Activated naive CD8-positive, alpha-beta T cell (primary cell): ENCODE results near the gene VRK2.
"Not testable (repeated sequence)": the region's sequence is repeated elsewhere in the genome, so short reads cannot be mapped to it uniquely, and the experiment has no call there.

Source experiments
- H3K27ac Mint-ChIP-seq: one replicate; pipeline ENCODE4 v1.8.0; 2021; ENCODE audit warnings: mixed read lengths
- H3K27me3 Mint-ChIP-seq: one replicate; pipeline ENCODE4 v1.8.0; 2021; ENCODE audit warnings: mixed read lengths
- H3K36me3 Mint-ChIP-seq: one replicate; pipeline ENCODE4 v1.8.0; 2021; ENCODE audit warnings: mixed read lengths
- H3K4me1 Mint-ChIP-seq: one replicate; pipeline ENCODE4 v1.8.0; 2021; ENCODE audit warnings: low read depth, mixed read lengths
- H3K4me3 Mint-ChIP-seq: one replicate; pipeline ENCODE4 v1.8.0; 2021; ENCODE audit warnings: mild to moderate bottlenecking, mixed read lengths
- H3K9me3 Mint-ChIP-seq: one replicate; pipeline ENCODE4 v1.8.0; 2021; ENCODE audit warnings: low read depth, mixed read lengths

Gene VRK2

GRCh38 chr2:58110765-58111164, 64.2 kb downstream of the VRK2 start:
- Mint-ChIP-seq H3K27me3 (no peaks in the 10 kb centered on the region), H3K27ac (no peak overlapping the region), H3K4me1 (peaks cover 8% of the 10 kb centered on the region), H3K4me3 (no peak overlapping the region), H3K36me3 (peaks cover 18% of the 10 kb centered on the region), H3K9me3 (no peaks in the 10 kb centered on the region)

- not testable (repeated sequence) for H3K27me3 Mint-ChIP-seq, H3K9me3 Mint-ChIP-seq, H3K27ac Mint-ChIP-seq, H3K4me3 Mint-ChIP-seq, H3K4me1 Mint-ChIP-seq
- H3K36me3 Mint-ChIP-seq: peaks cover 22% of the 10 kb centered on the region
These were observed 67.0 kb downstream of the VRK2 start for GRCh38 chr2:58113563-58113962.

GRCh38 chr2:58120626-58121229, 74.1 kb downstream of the VRK2 start:
- H3K27ac Mint-ChIP-seq: no peak overlapping the region
- no peaks in the 10 kb centered on the region for H3K27me3 Mint-ChIP-seq
- peaks cover 32% of the 10 kb centered on the region for H3K36me3 Mint-ChIP-seq
- H3K4me3 Mint-ChIP-seq: no peak overlapping the region
- H3K9me3 Mint-ChIP-seq: peaks cover 4% of the 10 kb centered on the region
- no peaks in the 10 kb centered on the region for H3K4me1 Mint-ChIP-seq

DNA sequence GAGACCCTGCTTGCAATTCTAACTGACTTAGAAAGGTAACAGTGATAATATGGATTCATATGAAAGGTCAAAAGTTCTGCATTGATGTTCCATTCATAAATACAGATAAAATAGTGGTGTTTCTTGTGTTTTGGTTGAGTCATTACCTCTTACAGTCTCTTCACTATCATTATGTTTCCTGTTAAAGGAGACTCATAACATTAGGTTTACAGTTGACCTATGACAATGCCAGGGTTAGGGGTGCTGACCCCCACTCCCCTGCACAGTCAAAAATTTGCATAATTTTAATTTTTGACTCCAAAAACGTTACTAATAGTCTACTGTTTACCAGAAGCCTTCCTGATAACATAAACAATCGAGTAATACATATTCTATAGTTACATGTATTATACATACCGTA, 75.4 kb downstream of the VRK2 start:
- H3K27me3 Mint-ChIP-seq: no peaks in the 10 kb centered on the region
- H3K4me1 Mint-ChIP-seq: no peaks in the 10 kb centered on the region
- no peak overlapping the region for H3K27ac Mint-ChIP-seq
- H3K4me3 Mint-ChIP-seq: no peak overlapping the region
- H3K36me3 Mint-ChIP-seq: peaks cover 28% of the 10 kb centered on the region
- peaks cover 4% of the 10 kb centered on the region for H3K9me3 Mint-ChIP-seq

- Mint-ChIP-seq H3K4me1 (no peaks in the 10 kb centered on the region), H3K36me3 (peaks cover 27% of the 10 kb centered on the region), H3K9me3 (peaks cover 4% of the 10 kb centered on the region), H3K4me3 (no peak overlapping the region), H3K27me3 (no peaks in the 10 kb centered on the region), H3K27ac (no peak overlapping the region)
These were observed 75.9 kb downstream of the VRK2 start for GRCh38 chr2:58122540-58122939.

GRCh38 chr2:58127111-58127510, 80.5 kb downstream of the VRK2 start:
- Mint-ChIP-seq H3K27me3 (no peaks in the 10 kb centered on the region), H3K4me1 (no peaks in the 10 kb centered on the region), H3K36me3 (peaks cover 14% of the 10 kb centered on the region), H3K9me3 (no peaks in the 10 kb centered on the region), H3K4me3 (no peak overlapping the region), H3K27ac (no peak overlapping the region)

DNA sequence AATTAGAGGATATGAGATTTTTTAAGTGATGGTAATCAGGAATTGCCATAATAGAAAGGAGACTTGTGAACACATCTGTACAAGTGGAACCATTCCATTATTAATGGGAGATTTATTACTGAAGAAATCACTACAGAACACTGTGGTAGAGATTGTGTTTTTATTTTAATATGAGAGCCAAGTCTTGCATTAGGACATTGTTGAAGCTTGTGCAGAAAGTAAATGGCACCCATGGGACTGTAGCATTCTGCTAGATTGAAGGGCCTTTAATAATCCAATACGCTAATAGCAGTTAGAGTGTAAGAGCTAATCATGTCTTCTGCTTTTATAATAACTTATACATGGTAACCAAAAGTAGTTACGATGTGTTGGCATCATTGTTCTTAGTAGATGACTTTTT, 83.6 kb downstream of the VRK2 start:
- Mint-ChIP-seq H3K36me3 (peaks cover 11% of the 10 kb centered on the region), H3K27ac (no peak overlapping the region), H3K4me1 (no peaks in the 10 kb centered on the region), H3K4me3 (no peak overlapping the region), H3K9me3 (no peaks in the 10 kb centered on the region), H3K27me3 (no peaks in the 10 kb centered on the region)

- H3K27me3 Mint-ChIP-seq: no peaks in the 10 kb centered on the region
- no peaks in the 10 kb centered on the region for H3K4me1 Mint-ChIP-seq
- peaks cover 11% of the 10 kb centered on the region for H3K36me3 Mint-ChIP-seq
- no peak overlapping the region for H3K4me3 Mint-ChIP-seq
- no peaks in the 10 kb centered on the region for H3K9me3 Mint-ChIP-seq
- H3K27ac Mint-ChIP-seq: no peak overlapping the region
These were observed 84.8 kb downstream of the VRK2 start for GRCh38 chr2:58131191-58132011.

- Mint-ChIP-seq H3K4me1 (no peaks in the 10 kb centered on the region), H3K36me3 (peaks cover 11% of the 10 kb centered on the region), H3K4me3 (no peak overlapping the region), H3K27ac (no peak overlapping the region), H3K27me3 (no peaks in the 10 kb centered on the region), H3K9me3 (no peaks in the 10 kb centered on the region)
These were observed 86.8 kb downstream of the VRK2 start for GRCh38 chr2:58133395-58133794.

- H3K36me3 Mint-ChIP-seq: peaks cover 20% of the 10 kb centered on the region
- no peaks in the 10 kb centered on the region for H3K4me1 Mint-ChIP-seq
- no peaks in the 10 kb centered on the region for H3K27me3 Mint-ChIP-seq
- H3K27ac Mint-ChIP-seq: no peak overlapping the region
- no peak overlapping the region for H3K4me3 Mint-ChIP-seq
- H3K9me3 Mint-ChIP-seq: no peaks in the 10 kb centered on the region
These were observed 89.3 kb downstream of the VRK2 start for GRCh38 chr2:58135861-58136260.

DNA sequence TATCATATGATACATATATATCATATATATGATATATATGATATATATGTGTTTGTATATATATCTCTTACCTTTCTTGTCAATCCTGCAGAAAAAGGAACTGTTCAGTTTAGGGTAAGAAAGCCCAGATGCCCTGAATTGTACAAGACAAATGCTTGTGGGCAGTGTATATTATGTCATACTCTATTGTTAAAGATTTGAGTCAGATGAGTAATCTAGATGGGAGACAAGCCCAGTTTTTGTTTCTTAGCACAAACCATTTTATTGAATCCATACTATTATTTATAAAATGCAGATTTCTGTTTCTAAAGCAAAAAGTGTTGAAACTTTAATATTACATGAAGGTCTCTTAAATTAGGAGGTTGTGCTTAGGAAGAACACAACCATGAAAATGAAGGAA, 90.6 kb downstream of the VRK2 start:
- Mint-ChIP-seq H3K4me3 (no peak overlapping the region), H3K4me1 (no peaks in the 10 kb centered on the region), H3K27ac (no peak overlapping the region), H3K36me3 (peaks cover 17% of the 10 kb centered on the region), H3K27me3 (no peaks in the 10 kb centered on the region), H3K9me3 (no peaks in the 10 kb centered on the region)

GRCh38 chr2:58137856-58138255, 91.2 kb downstream of the VRK2 start:
- no peak overlapping the region for H3K4me3 Mint-ChIP-seq
- peaks cover 15% of the 10 kb centered on the region for H3K36me3 Mint-ChIP-seq
- H3K27me3 Mint-ChIP-seq: no peaks in the 10 kb centered on the region
- no peak overlapping the region for H3K27ac Mint-ChIP-seq
- no peaks in the 10 kb centered on the region for H3K9me3 Mint-ChIP-seq
- H3K4me1 Mint-ChIP-seq: no peaks in the 10 kb centered on the region

DNA sequence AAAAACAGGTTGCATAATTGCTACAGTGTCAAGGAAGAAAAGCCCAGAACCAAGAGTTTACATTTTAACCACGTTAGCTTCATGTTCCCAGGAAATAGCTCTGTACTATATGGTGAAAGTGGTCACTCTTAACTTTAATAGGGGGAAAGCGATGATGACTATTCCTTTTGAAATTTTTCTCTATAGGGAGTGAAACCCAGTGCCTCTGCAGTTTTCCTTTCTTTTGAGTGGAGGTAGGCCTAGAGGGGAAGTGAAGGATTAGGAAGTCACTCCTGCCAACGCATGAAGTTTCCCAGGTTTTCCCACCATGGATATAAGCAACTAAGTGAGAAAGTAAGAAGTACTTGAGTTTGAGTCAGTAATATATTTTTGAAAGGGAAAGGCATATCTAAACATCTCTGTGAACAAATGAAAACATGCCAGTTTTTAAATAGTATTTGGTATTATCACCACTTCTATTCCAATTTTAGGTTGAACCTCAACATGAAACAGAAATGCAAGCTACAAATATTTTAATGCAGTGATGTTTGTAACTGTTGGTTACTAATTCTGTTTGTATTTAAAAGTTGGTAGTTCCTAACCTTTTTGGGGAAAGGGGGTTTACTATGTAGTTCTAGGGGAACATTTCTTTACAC, 91.9 kb downstream of the VRK2 start:
- peaks cover 14% of the 10 kb centered on the region for H3K36me3 Mint-ChIP-seq

DNA sequence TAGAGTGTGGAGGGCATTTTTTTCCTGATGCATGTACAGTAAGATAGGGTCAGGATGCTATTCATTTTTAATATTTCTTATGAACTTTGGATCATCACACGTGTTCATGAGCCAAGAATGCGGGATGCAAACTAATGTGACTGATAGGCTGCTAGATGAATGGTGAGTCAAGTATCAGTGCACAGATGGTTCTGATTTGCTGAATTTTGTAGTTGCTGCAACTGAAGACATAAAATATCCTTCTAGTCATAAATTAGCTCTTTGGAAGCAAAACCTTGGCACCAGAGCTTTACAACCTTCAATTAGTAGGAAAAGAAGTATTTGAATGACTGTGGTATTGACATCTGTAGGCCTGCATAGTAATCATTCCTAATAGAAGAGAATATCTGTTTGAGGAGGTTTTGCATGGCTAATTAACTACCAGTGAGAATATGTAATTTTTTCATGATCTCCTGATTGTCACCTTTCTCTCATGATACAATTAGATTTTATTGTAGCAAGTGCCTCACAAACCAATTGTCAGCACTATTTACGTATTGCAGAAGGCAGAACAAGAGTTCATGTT, 94.0 kb downstream of the VRK2 start:
- H3K4me1 Mint-ChIP-seq: no peaks in the 10 kb centered on the region

More for the DNA sequence above, 91.9 kb downstream of the VRK2 start:
- Mint-ChIP-seq H3K27me3 (no peaks in the 10 kb centered on the region), H3K27ac (no peak overlapping the region), H3K4me3 (no peak overlapping the region), H3K4me1 (no peaks in the 10 kb centered on the region), H3K9me3 (no peaks in the 10 kb centered on the region)

GRCh38 chr2:58145769-58146168, 99.2 kb downstream of the VRK2 start:
- H3K9me3 Mint-ChIP-seq: not testable (repeated sequence)

More for the DNA sequence above, 94.0 kb downstream of the VRK2 start:
- H3K36me3 Mint-ChIP-seq: peaks cover 21% of the 10 kb centered on the region
- no peak overlapping the region for H3K4me3 Mint-ChIP-seq
- H3K27me3 Mint-ChIP-seq: no peaks in the 10 kb centered on the region
- no peaks in the 10 kb centered on the region for H3K9me3 Mint-ChIP-seq
- no peak overlapping the region for H3K27ac Mint-ChIP-seq

More at GRCh38 chr2:58145769-58146168, 99.2 kb downstream of the VRK2 start:
- not testable (repeated sequence) for H3K4me3 Mint-ChIP-seq, H3K27me3 Mint-ChIP-seq, H3K27ac Mint-ChIP-seq
- Mint-ChIP-seq H3K36me3 (peaks cover 30% of the 10 kb centered on the region), H3K4me1 (peaks cover 10% of the 10 kb centered on the region)
